HG03571 (cell line): ENCODE measurements around the gene FOSB.
"Not testable (repeated sequence)": the region's sequence is repeated elsewhere in the genome, so short reads cannot be mapped to it uniquely, and the experiment has no call there.

Experiments
- ATAC-seq: cut with Tn5 transposase; IDR thresholded peaks from one replicate; pipeline ENCODE4 v1.9.1; 2021; ENCODE audit not compliant: unreplicated experiment

FOSB gene

DNA sequence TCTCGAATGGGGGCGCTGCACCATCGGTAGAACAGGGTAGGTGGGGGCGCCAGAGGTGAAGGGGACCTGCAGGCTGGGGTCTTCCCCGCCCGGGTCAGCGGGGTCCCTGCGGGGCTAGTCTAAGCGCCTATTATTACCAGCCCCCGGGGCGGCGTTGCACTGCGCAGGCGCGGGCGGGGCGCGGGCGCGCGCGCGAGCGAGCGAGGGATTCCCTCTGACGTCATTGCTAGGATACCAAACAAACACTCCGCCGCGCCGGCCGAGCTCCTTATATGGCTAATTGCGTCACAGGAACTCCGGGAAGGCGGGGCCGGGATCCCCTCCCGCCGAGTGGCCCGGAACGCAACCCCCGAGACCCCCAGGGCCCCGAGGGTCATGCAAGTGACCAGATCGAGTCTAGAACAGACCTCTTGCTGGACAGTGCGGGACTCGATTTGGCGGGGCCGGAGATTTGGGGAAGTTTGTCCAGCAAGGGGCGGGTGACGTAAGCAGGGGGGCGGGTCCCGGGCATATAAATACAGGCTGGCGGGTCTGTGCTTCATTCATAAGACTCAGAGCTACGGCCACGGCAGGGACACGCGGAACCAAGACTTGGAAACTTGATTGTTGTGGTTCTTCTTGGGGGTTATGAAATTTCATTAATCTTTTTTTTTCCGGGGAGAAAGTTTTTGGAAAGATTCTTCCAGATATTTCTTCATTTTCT is at the start of gene FOSB:
TSS of gene FOSB (plus strand) at position 541 of the 703 bp plus-strand sequence. CDS start 591 bp downstream, outside the sequence.
- ATAC-seq: no peak

DNA sequence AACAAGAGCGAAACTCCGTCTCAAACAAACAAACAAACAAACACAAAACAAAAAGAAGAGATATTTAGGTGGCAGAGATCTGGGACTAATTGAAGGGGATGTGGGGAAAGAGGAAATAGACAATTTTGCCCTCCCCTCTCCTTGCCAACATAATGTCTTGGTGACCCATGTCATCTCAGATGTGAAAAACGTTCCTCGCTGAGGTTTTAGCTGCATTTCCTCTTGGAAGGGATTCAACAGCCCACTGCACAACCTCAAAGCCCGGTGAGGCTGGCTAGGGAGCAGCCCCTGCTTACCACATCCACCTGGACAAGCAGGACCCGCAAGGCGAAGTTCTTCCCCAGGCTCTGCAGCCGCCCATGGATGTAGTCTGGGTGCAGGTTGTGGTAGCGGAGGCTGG is 49.0 kb upstream of the FOSB start:
- no peak for ATAC-seq

DNA sequence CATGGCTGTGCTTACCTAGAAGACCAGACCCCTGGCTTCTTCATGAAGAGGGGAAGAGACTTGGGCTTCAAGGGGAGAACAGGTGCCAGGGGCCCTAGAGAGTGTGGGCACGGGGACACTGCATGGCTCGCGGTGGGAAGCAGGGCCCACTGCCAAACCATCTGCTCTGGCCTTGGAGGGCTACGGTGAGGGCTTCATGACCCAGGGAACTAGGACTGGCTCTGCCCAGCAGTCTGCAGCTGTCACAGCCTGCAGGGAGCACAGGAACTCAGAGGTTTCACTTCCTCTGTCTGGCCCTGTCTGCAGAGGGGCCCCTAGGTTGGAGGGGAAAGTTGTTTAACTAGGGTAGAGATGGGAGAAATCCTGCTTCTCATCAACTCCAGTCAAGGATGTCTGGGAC is 48.4 kb upstream of the FOSB start:
- ATAC-seq: peak; percentile 38

DNA sequence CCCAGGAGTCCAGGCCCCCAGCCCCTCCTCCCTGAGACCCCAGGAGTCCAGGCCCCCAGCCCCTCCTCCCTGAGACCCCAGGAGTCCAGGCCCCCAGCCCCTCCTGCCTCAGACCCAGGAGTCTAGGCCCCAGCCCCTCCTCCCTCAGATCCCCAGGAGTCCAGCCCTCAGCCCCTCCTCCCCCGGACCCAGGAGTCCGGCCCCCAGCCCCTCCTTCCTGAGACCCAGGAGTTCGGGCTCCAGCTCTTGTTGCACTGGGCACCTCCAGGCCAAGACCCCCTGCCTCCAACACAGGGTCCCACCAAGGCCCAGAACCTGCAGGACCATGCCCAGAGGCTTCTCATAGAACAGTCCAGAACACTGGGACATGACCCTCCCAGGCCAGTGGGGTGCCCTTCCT is 47.9 kb upstream of the FOSB start:
- no peak for ATAC-seq

DNA sequence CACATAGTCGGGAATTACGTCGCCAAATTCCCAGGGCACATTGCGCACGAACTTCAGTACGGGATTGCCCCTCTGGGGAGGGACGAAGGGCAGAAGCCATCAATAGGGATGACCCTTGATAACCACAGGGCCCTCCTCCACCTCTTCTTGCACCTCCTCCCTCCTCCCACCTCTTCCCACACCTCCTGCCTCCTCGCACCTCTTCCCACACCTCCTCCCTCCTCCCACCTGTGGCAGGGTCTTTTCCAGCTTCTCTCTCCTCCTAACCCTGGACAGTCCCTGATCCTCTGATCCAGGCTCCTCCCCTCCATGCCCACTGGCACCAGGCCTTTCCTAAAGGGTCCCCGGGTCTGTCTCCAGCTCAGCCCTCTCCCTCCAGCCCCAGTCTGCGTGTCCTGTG is 47.4 kb upstream of the FOSB start:
- no peak for ATAC-seq

DNA sequence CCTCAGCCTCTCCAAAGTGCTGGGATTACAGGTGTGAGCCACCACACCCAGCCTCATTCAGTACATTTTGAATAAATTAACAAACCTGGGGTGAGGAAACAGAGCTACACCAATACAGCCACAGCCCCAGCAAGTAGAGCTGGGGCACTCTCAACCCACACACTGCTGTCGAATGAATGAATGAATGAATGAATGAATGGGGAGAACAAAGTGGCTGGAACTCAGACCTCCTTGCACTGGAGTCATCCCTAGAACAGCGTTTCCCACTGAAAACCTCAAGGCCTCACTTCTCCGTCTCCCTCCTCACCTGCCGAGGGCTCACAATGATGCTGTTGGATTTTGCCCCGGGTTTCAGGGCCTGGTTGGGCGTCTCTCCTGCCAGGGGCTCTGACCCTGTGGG is 46.9 kb upstream of the FOSB start:
- ATAC-seq: no peak

DNA sequence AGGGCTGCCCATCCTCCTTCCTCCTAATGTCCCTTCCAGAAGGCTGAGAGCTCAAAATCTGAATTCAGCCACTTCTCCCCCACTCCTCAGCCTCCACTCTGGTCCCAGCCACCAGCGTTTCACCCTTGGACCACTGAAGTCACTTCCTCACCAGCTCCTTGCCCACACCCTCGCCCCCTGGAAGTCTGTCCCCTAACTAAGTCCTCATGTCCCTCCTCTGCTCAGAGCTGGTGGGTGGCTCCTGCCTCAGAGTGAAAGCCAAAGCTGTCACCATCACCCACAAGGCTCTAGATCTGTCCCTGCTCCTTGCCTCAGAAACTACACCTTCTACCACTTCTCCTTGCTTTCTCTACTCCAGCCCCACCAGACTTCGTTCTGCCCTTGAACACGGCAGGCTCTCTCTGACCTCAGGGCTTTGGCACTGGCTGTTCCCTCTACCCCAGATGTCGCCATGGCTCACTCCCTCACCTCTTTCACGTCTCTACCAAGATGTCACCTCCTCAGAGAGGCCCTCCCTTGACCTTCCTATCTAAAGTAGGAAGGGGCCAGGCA is 45.8 kb upstream of the FOSB start:
- ATAC-seq: no peak

DNA sequence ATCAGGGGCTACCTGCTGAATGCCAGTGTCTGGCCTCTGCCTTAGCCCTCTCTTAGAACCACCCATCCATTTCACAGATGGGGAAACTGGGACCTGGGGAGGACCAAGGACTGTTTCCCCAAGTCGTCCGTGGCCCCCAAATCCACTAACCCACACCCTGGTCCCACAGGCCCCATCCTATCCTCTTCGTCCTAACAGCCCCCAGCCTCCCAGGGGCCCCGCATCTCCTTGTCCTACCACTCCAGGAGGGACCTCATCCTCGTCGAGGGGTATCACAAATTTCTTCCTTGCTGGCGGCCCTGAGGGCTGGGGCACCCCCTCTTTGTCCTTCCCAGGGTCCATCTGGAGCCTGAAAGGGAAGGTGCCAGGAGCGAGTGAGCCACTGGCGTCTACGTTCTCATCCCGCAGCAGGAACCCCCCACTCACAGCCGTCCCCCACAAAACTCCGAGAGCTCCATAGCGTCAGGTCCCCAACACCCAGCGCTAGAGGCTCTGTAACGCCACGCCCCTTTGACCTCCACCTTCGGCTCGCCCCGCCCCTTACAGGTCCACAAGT is 44.7 kb upstream of the FOSB start:
- ATAC-seq: peak; percentile 47

DNA sequence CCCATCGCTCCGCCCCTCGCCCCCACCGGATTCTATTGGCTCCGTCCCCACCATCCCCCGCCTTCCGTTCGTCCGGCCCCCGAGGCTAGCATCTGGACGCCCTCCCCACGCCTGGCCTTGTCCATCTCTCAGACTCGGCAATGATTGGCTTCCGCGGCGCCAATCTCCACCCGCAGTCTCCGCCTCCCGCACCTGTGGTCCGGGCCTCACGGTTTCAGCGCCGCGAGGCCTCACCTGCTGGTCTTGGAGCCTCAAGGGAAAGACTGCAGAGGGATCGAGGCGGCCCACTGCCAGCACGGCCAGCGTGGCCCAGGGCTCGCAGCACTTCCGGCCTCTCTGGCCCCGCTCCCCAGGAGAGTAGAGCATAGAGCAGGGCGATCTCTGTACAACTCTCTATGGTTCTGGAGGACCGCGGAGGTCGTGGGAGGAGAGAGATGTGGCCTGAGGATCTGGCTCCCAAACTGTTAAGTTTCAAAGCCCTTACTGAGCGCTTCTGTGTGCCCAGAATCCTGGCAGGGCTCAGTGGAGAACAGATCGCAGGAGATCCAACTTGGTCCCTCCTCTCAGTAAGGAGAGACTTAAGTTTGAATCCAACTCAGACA is 44.1 kb upstream of the FOSB start, which contains the start of gene ERCC1:
TSS of gene ERCC1 (minus strand) at position 329 of the 602 bp plus-strand sequence. CDS start 543 bp downstream, outside the sequence.
- ATAC-seq: peak; percentile 36

DNA sequence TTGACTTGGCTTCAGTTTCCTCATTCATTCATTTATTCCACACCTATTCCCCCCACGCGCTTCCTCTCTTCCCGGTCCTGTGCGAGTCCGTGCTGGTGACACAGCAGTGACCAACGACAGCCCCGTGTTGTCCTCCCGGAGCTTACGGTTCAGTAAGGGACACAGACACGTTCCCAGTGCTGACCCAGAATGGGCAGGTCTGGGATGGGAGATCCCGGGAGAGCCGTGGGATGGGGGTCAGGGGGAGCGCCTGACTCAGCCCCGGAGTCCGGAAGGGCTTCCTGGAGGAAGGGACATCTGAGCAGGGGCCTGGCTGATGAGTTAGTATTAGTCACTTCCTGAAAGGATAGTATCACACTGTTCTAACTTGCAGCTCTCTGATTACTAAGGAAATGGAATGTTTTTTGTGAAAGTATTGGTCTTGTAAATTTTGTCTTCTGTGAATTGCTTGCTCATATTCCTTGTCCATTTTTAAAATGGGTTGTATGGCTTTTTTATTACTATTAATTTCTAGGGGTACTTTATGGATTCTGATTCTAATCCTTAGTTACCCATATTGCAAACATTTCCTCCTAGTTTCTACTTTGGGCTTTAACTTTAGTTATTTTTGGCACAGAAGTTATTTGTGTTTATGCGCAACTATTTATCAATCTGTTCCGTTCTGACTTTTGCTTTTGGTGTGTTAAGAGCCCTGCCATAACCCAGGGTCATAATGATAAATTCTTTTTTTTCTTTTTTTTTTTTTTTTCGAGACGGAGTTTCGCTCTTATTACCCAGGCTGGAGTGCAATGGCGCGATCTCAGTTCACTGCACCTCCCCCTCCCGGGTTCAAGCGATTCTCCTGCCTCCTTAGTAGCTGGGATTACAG is 43.4 kb upstream of the FOSB start:
- ATAC-seq: peak; percentile 12

DNA sequence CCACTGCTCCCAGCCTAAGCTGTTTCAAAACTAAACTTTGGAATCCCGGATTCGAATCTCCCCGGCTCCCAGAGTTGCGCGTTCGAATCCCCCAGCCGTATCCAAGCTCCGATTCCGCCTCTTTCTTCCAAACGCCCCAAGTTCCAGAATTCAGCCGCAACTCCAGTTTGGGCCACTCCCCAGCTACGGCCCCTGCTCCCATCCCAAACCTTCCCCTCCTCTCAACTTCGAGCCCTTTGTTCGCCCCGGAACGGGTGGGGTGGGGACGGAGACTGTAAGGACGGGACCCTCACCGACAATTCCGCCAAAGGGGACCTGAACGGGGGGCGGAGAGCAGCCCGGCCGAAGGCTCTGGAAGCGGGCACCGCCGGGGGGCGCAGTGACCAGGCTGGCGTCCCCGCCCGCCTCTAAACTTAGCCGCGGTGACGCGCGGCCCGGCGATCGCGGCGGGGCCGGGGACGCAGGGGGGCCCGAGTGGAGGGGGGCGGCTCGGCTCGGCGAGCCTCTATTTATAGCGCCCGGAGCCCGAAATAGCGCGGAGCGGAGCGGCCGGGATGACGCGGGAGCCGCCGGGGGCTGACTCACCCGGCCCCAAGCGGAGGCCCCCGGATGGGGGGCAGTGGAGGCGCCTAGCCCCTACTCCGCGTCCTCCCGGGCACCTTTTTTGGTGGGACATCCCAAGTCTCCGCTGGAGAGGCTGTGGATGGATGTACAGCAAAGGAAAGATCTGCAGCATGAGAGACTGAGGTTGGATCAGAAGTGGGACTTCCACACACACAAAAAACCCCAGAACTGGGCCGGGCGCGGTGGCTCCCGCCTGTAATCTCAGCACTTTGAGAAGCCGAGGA is 39.2 kb upstream of the FOSB start:
- ATAC-seq: no peak

DNA sequence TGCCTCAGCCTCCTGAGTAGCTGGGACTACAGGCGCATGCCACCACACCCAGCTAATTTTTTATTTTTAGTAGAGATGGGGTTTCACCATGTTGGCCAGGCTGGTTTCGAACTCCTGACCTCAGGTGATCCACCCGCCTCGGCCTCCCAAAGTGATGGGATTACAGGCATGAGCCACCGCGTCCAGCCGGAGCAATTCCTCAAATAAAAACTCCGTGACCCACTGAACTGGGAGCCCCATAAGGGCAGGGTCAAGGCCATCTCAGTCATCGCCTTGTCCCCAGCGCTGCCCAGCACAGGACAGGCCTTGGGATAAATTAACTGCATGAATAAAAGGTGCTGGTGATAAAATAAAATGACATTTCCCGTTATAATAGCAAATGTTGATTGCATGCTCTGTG is 37.9 kb upstream of the FOSB start:
- not testable (repeated sequence) for ATAC-seq

DNA sequence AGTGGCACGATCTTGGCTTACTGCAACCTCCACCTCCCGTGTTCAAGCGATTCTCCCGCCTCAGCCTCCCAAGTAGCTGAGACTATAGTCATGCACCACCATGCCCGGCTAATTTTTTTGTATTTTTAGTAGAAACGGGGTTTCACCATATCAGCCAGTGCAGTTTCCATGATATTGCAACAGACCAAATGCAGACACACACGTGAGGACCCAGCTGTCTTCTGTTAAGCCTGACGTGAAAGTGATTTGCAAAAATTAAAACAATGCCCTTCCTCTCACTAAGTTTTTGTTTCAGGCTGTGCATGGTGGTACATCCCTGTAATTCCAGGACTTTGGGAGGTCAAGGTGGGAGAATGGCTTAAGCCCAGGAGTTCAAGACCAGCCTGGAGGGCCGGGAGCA is 36.8 kb upstream of the FOSB start:
- ATAC-seq: not testable (repeated sequence)

DNA sequence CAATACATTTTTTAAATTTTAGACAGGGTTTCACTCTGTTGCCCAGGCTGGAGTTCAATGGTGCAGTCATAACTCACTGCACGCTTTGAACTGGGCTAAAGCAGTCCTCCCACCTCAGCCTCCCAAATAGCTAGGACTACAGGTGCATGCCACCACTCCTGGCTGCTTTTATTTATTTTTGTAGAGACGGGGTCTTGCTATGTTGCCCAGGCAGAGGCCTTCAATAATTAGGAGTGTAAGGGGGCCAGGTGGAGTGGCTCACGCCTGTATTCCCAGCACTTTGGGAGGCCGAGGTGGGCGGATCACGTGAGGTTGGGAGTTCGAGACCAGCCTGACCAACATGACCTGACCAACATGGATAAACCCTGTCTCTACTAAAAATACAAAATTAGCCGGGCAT is 35.3 kb upstream of the FOSB start:
- not testable (repeated sequence) for ATAC-seq

DNA sequence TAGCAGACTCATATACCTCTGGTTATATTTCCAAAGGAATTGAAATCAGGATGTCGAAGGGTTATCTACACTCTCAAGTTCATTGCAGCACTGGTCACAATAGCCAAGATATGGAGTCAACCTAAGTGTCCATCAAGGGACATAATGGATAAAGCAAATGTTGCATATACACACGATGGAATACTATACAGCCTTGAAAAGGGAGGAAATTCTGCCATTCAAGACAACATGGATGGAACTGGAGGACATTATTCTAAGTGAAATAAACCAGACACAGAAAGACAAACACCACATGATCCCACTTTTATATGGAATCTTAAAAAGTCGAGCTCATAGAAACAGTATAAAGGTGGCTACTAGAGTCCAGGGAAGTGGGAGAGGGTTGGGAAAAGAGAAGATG is 30.5 kb upstream of the FOSB start:
- no peak for ATAC-seq

DNA sequence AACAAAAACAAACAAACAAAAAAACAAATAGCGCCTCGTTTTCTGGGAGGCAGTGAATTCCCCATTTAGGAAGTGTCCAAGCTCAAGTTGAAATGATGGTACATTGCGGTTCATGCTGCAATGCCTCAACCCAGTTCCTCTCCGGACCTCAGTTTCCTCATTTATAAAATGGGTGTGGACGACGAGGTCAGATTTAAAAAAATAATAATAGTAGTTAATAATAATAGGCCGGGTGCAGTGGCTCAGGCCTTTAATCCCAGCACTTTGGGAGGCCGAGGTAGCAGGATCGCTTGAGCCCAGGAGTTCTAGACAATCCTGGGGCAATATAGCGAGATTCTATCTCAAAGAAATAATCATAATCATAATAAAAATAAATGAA is 28.6 kb upstream of the FOSB start:
- no peak for ATAC-seq

DNA sequence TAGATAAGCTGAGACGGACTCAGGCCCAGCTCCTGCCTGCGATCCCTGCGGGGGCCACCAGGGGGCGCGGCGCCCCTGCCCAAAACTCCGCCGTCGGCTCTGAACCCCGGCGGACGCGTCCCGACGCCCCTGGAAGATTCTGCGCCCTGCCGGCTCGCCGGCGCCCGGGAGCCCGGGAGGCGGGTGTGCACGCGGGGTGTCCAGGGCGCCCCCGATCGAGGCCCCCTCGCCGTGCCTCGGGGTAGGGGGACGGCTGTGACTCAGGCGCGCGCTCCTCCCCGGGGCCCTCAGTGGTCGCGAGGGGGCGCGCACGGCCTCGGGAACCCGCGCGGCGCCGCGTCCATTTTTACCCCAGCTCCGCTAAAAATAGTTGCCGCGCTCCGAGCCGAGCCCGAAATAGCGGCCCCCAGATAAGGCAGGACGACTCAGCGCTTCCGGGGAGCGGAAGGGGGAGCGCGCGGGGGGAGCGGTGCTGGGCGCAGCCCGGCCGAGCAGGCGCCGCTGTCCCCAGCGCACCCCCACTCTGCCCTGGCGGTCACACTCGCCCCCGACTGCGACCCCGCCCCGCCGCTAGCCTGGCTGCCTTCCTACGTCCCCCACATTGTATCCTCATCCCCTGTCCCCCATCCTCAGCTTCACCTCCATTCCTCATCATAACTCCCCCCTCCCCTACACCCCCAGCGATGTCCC is 28.1 kb upstream of the FOSB start:
- peak; percentile 39 for ATAC-seq

DNA sequence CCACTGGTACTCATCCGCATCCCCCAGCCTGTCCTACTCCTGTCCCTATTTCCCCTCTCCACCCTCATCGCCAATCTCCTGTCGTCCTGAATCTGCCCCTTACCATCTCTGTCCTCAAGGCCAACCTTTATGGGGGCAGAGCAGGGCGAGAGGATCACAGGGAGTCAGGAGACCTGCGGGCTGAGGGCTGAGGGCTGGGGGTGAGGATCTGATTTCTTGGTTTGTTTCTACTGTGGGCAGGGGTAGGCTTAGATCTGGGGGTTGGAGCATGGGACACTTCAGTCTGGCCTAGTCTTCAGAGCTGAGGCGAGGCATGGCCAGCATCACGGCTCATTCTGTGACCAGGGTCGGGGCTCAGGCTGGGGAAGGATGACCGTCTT is 27.5 kb upstream of the FOSB start:
- ATAC-seq: no peak

DNA sequence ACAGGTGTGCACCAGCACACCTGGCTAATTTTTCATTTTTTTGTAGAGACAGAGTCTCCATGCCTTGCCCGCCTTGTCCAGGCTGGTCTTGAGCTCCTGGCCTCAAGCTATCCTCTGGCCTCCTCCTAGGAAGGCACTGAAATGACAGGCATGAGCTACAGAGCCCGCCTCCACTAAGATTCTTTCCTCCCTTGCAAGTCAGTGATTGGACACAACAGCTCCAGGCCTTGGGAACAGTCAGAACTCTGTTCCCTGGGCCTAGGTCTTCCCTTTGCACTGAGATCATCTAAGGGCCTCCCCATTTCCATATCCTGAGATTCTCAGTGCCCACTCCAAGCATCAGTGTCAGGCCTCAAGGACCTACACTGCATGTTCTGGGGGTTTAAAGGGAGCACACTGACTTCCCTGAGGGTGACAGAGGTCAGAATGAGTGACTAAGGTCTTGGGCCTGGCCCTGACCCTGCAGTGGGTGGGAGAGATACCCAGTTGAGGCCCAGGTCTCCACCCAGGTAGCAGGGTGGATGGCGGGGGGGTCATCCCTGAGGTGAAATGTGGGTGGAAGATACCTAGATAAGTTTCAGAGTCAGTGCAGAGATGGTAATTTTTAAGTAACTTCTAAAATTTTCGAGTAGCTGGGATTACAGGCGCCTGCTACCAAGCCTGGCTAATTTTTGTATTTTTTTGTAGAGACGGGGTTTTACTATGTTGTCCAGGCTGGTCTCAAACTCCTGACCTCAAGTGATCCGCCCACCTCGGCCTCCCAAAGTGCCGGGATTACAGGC is 26.7 kb upstream of the FOSB start:
- ATAC-seq: no peak
